H1 (cell line): Measurements from ENCODE around the gene SPINK4.

Source experiments
- BACH1 ChIP-seq: IDR thresholded peaks from 2 replicates; pipeline ENCODE4 v1.6.1; 2012; ENCODE audit warnings: low read length, improper control_type of control experiment
- CTCF ChIP-seq, 3 experiments: IDR thresholded peaks; 1 replicate in 2 of 3; 2 replicates in 1 of 3; pipeline versions ENCODE4 v1.5.1 to v1.6.1; 2011; ENCODE audit warnings: low read length in 3 of 3, mild to moderate bottlenecking in 3 of 3, inconsistent platforms in 2 of 3, low read depth in 1 of 3, moderate library complexity in 1 of 3; ENCODE audit not compliant: insufficient read depth in 1 of 3; ENCODE audit errors: control extremely low read depth in 1 of 3
- EP300 ChIP-seq, 2 experiments: IDR thresholded peaks; 1 replicate in 1 of 2; 2 replicates in 1 of 2; pipeline ENCODE4 v1.6.1; 2011 to 2012; ENCODE audit warnings: low read depth in 2 of 2, low read length in 2 of 2, mild to moderate bottlenecking in 2 of 2, borderline replicate concordance in 1 of 2, inconsistent platforms in 1 of 2, moderate library complexity in 1 of 2
- EZH2 ChIP-seq: fragments of 200-600 bp; sonication (generic); IDR thresholded peaks from 2 replicates; pipeline ENCODE4 v1.7.1; 2012; ENCODE audit warnings: low read depth, mild to moderate bottlenecking, moderate library complexity, low read length, inconsistent platforms; ENCODE audit not compliant: severe bottlenecking
- FOSL1 ChIP-seq: IDR thresholded peaks from 2 replicates; pipeline ENCODE4 v1.6.1; 2011; ENCODE audit warnings: mild to moderate bottlenecking, low read depth, low read length, moderate library complexity; ENCODE audit not compliant: insufficient read depth
- GABPA ChIP-seq: IDR thresholded peaks from 2 replicates; pipeline ENCODE4 v1.6.1; 2011; ENCODE audit warnings: mild to moderate bottlenecking, low read length, moderate library complexity, borderline replicate concordance; ENCODE audit not compliant: insufficient read depth
- JUN ChIP-seq: IDR thresholded peaks from 2 replicates; pipeline ENCODE4 v1.6.1; 2011; ENCODE audit warnings: low read depth, mild to moderate bottlenecking, improper control_type of control experiment, low read length
- JUND ChIP-seq: IDR thresholded peaks from 2 replicates; pipeline ENCODE4 v1.6.1; 2011; ENCODE audit warnings: mild to moderate bottlenecking, improper control_type of control experiment, low read length
- PHF8 ChIP-seq: fragments of 200-600 bp; sonication (generic); conservative IDR thresholded peaks from 2 replicates; pipeline ENCODE4 v1.7.1; 2012; ENCODE audit warnings: low read depth, mild to moderate bottlenecking, inconsistent platforms, low read length, moderate library complexity
- POLR2A ChIP-seq, 2 experiments: IDR thresholded peaks; 1 replicate in 1 of 2; 2 replicates in 1 of 2; pipeline ENCODE4 v1.6.1; 2011; ENCODE audit warnings: low read depth in 2 of 2, low read length in 2 of 2, mild to moderate bottlenecking in 2 of 2; ENCODE audit errors: control extremely low read depth in 1 of 2
- TEAD4 ChIP-seq: IDR thresholded peaks from 2 replicates; pipeline ENCODE4 v1.6.1; 2012; ENCODE audit warnings: low read depth, low read length, inconsistent platforms, mixed read lengths
- ZNF274 ChIP-seq: IDR thresholded peaks from 2 replicates; pipeline ENCODE4 v1.7.0; 2012; ENCODE audit warnings: low read length, borderline replicate concordance; ENCODE audit errors: extremely low read depth

GRCh38 chr9:33248606-33249005 lies 8.6 kb downstream of the SPINK4 start:
- TF ChIP-seq FOSL1 (no peak), POLR2A (IDR thresholded peaks at IDR 0.05; ENCODE audit: control extremely low read depth in 1 of 2, low read depth in 2 of 2, low read length in 2 of 2) (no peak), CTCF (IDR thresholded peaks at IDR 0.05; ENCODE audit: control extremely low read depth in 1 of 3, insufficient read depth in 1 of 3, low read depth in 1 of 3, low read length in 3 of 3) (no peak), ZNF274 (no peak), JUND (no peak), EZH2 (no peak), GABPA (no peak), TEAD4 (no peak), PHF8 (no peak), JUN (no peak), BACH1 (no peak), EP300 (IDR thresholded peaks at IDR 0.05; ENCODE audit: borderline replicate concordance in 1 of 2, low read depth in 2 of 2, low read length in 2 of 2) (no peak)
